GM12892 (cell line): Measurements from ENCODE around the gene HBS1L.

ENCODE experiments used
- DNase-seq: peaks from one replicate; pipeline ENCODE4 v3.0.0; 2011; ENCODE audit not compliant: insufficient read length
- FAIRE-seq: peaks from 2 replicates; lab custom pipeline; 2011; peaks lifted over from hg19 to GRCh38; lab: Jason Lieb, UNC
- POLR2A ChIP-seq: IDR thresholded peaks from 2 replicates; pipeline ENCODE4 v1.6.1; 2011; ENCODE audit warnings: low read depth, low read length, control low read depth
- POLR2AphosphoS5 ChIP-seq: IDR thresholded peaks from 2 replicates; pipeline ENCODE4 v1.6.1; 2011; ENCODE audit warnings: low read depth, low read length, control low read depth
- TAF1 ChIP-seq: IDR thresholded peaks from 2 replicates; pipeline ENCODE4 v1.6.1; 2011; ENCODE audit warnings: low read depth, mild to moderate bottlenecking, control low read depth, low read length, borderline replicate concordance

The HBS1L gene

GRCh38 chr6:135022050-135022697, 32.4 kb downstream of the HBS1L start:
- no peak for TF ChIP-seq POLR2A
- no peak for FAIRE-seq
- no peak for DNase-seq

GRCh38 chr6:135021310-135022049, 33.1 kb downstream of the HBS1L start:
- DNase-seq (no peak), FAIRE-seq (peak; percentile 89)
- TF ChIP-seq POLR2A, result no peak
- no peak for TF ChIP-seq TAF1
- no peak for TF ChIP-seq POLR2AphosphoS5

GRCh38 chr6:135018941-135019340, 35.7 kb downstream of the HBS1L start:
- TF ChIP-seq TAF1, result no peak
- no peak for TF ChIP-seq POLR2A
- TF ChIP-seq POLR2AphosphoS5, result no peak
- FAIRE-seq (peak; percentile 27), DNase-seq (no peak)

- FAIRE-seq, result peak; percentile 17
- no peak for DNase-seq
- TF ChIP-seq POLR2AphosphoS5 (no peak), POLR2A (no peak), TAF1 (no peak)
These were observed 36.6 kb downstream of the HBS1L start for GRCh38 chr6:135018052-135018451.

- DNase-seq (no peak), FAIRE-seq (peak; percentile 93)
These were observed 40.2 kb downstream of the HBS1L start for GRCh38 chr6:135014353-135014832.

GRCh38 chr6:135013211-135013610, 41.4 kb downstream of the HBS1L start:
- TF ChIP-seq TAF1, result no peak
- no peak for TF ChIP-seq POLR2AphosphoS5
- TF ChIP-seq POLR2A, result no peak
- FAIRE-seq (no peak), DNase-seq (no peak)

More at GRCh38 chr6:135014353-135014832, 40.2 kb downstream of the HBS1L start:
- no peak for TF ChIP-seq POLR2AphosphoS5
- no peak for TF ChIP-seq TAF1
- no peak for TF ChIP-seq POLR2A

- no peak for TF ChIP-seq POLR2A
- no peak for TF ChIP-seq TAF1
- no peak for TF ChIP-seq POLR2AphosphoS5
- FAIRE-seq, result peak; percentile 79
- DNase-seq, result no peak
These were observed 41.9 kb downstream of the HBS1L start for GRCh38 chr6:135012764-135013163.

GRCh38 chr6:135012349-135012748, 42.3 kb downstream of the HBS1L start:
- no peak for TF ChIP-seq TAF1
- TF ChIP-seq POLR2AphosphoS5, result no peak
- TF ChIP-seq POLR2A, result no peak
- FAIRE-seq, result no peak

GRCh38 chr6:135008941-135009290, 45.7 kb downstream of the HBS1L start:
- DNase-seq (no peak), FAIRE-seq (no peak)
- no peak for TF ChIP-seq TAF1
- no peak for TF ChIP-seq POLR2AphosphoS5
- no peak for TF ChIP-seq POLR2A

More at GRCh38 chr6:135012349-135012748, 42.3 kb downstream of the HBS1L start:
- no peak for DNase-seq

GRCh38 chr6:135008072-135008940, 46.3 kb downstream of the HBS1L start:
- no peak for TF ChIP-seq POLR2AphosphoS5
- TF ChIP-seq POLR2A, result no peak
- TF ChIP-seq TAF1, result no peak
- no peak for DNase-seq
- peak; percentile 83 for FAIRE-seq

- no peak for DNase-seq
- peak; percentile 5 for FAIRE-seq
These were observed 48.2 kb downstream of the HBS1L start for GRCh38 chr6:135006386-135006914.

More at GRCh38 chr6:135006386-135006914, 48.2 kb downstream of the HBS1L start:
- no peak for TF ChIP-seq TAF1
- TF ChIP-seq POLR2A, result no peak
- TF ChIP-seq POLR2AphosphoS5, result no peak
